DMS114 treated with DMSO at 0.1 percent for 48 hours (cell line): ENCODE data around the gene NABP2.
"Not testable (repeated sequence)": the region's sequence is repeated elsewhere in the genome, so short reads cannot be mapped to it uniquely, and the experiment has no call there.

Experiments
- DNase-seq: peaks from one replicate; lab custom pipeline; 2025; ENCODE audit not compliant: unreplicated experiment; lab: John Stamatoyannopoulos, UW

NABP2 gene

DNA sequence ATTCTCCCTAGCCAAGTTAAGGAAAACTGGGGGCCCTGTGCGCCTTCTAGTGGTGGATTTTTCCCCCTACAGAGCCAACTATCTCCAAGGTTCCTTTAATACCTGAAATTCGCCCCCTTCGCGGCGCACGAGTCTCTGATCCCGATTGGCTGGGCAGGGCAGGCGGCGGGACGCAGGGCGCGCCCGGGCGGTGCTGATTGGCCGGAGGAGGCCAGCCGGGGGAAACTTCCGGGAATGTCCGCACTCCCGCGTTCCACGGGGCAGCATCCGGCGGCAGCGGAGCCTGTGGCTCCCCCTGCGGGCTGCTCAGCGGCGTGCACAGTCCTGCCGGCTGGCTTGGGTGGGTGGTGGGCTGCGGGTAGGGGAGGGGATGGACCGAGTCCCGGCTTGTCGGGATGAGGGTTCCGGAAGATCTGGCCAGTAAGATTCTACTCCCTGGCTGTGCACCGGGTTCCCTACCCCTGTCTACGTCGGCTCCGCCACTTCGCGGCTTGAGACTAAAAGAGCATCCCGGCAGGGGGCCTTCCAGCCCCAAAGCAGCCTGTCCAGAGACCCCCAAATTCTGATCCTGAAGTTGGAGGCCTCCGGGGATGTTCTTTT, at the start of gene NABP2:
NABP2 (plus strand) TSS at position 241 of the 600 bp plus-strand sequence. CDS start 515 bp downstream, outside the sequence.
- DNase-seq = peak; percentile 97

GRCh38 chr12:56178347-56178746, 45.8 kb upstream of the NABP2 start:
- no peak for DNase-seq

DNA sequence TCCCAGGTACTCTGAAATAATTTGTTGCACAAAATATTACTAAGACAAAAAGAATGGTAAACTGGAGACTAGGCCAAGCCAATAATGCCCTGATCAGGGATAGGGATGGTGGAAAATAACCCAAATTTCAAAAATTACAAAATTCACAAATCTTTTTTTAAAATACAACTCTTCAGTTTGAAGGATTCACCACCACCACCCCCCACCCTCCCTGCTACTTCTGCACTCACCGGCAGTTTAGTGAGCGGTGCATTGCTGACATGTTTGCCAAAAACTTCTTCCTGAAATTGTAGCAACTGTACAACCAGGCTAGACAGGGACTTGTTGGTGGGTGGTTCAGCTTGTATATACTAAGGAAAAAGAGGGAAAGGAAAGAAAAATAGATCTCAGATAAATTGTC, 37.2 kb upstream of the NABP2 start:
- no peak for DNase-seq

GRCh38 chr12:56188131-56188777, 35.9 kb upstream of the NABP2 start:
- DNase-seq = no peak

DNA sequence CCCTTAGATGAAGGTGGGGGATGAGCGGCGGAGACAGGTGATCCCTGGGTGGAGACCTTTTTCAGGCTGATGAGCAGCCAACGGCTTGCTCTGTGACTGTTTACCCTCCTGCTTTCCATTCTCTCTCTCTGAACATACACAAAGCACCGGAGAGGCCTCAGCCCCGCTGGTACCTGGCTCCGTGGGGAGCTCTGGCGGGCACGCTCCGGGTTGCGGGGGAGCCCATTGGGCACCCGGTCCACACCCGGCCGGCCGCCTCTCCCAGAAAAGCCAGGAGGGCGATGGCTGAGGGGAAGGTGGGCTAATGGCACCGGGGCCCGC, 35.4 kb upstream of the NABP2 start:
- no peak for DNase-seq

DNA sequence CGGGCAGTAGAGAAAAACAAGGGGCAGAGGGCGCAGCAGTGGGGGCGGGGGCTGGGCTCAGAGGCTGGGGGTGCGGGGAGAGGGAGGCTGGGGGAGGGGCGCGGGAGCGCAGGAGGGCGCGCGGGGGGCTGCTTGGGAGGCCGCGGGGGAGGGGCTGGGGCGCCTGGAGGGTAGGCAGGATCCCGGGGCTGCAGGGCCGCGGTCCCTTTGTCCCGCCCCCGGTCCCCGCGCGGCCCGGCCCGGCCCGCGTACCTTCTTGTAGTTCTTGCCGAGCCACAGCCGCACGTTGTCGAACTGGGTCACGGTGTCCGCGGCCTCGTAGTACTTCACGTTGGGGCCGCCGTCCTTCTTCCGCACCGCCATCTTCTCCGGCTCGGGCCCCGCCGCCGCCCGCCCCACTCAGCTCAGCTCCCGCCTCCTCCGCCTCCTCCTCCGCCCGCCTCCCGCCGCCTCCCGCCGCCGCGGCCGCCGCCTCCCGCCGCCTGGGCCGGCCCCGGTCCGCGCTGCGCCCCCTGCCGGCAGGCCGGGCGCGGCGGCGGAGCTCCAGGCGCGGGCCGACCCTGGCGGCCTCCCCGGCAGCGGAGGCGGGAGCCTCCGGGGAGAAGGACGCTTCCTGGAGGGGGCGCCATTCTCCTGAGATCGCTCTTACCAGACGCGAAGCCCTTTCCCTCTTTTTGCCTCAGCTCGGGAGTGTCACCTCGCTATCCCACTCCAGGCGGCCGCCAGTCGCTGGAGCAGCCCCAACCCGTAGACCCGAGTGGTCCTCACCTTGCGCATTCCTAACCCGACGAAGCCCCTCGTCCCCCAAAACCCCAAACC, 34.8 kb upstream of the NABP2 start, which contains the start of gene SMARCC2:
SMARCC2 (minus strand) TSS at position 385 of the 819 bp plus-strand sequence; CDS start at position 363, 22 bp downstream.
- peak; percentile 66 for DNase-seq

DNA sequence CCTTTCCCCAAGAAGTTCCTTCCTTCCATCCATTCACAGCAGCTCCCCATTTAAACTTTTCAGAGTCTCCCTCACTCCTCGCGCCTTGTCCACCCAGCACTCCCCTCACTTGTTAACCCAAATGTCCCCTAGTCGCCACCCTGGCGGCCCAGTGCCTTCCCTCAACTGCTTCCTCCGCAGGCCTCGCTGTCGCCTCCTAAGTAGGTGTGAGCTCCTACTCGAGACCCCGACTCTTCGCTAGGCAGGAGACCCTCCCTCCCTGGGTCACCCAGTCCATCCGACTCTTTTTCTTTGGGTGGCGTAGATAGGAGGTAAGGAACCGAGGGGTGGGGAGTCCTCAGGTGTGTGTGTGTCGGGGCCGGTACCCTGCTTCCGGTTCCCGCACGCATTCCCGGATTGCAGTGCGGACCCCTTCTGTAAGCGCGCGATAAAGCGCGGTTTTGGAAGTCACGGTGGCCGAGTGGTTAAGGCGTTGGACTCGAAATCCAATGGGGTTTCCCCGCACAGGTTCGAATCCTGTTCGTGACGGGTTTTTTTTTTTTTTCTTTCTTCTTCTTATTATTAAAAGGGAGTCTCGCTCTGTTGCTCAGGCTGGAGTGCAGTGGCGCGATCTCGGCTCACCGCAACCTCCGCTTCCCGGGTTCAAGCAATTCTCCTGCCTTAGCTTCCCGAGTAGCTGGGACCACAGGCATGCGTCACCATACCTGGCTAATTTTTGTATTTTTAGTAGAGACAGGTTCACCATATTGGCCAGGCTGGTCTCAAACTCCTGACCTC, 34.0 kb upstream of the NABP2 start:
- peak; percentile 83 for DNase-seq

- DNase-seq = no peak
Observed at GRCh38 chr12:56190695-56191155, 33.4 kb upstream of the NABP2 start.

DNA sequence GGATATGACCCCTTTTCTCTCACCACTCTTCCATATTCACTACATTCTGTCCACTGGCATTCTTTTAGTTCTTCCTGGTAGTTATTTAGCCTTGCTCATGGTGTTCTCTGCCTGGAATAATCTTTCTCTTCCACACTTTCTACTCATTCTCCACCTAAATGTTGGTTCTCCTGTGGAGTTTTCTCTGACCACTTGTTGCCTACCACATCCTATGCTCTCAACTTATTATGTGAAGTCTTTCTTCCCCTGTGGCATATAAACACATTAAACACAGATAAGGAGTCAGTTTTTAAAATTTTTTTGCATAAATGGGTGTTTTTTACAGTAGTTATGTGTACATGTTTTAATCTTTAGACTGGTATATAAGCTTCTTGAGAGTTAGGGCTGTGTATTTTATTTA, 31.6 kb upstream of the NABP2 start:
- DNase-seq = no peak

DNA sequence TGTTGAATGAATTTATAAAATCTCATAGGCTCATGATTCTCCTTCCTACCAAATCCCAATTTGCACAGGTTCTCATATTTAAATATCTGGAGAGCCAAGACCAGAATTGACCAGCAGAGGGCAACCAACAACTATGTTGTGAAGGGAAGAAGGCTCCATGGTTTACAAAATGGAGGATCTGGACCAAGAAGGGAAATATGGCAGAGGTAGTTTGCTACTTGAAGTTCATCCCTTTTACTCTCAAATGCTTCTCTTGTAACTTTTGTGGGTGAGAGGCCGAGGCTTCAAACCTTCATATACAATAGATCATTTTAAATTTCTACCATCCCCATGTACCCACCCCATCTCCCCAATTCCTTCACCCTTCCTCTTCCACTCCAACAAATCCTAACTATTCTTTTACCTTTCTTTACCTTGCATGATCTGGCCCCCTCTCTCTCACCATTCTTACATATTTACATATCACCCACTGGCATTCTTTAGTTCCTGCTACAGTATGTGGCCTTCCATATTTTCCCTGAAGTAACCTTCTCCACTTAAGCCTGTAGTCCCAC, 31.0 kb upstream of the NABP2 start:
- peak; percentile 86 for DNase-seq

GRCh38 chr12:56196818-56197550, 27.2 kb upstream of the NABP2 start:
- not testable (repeated sequence) for DNase-seq

DNA sequence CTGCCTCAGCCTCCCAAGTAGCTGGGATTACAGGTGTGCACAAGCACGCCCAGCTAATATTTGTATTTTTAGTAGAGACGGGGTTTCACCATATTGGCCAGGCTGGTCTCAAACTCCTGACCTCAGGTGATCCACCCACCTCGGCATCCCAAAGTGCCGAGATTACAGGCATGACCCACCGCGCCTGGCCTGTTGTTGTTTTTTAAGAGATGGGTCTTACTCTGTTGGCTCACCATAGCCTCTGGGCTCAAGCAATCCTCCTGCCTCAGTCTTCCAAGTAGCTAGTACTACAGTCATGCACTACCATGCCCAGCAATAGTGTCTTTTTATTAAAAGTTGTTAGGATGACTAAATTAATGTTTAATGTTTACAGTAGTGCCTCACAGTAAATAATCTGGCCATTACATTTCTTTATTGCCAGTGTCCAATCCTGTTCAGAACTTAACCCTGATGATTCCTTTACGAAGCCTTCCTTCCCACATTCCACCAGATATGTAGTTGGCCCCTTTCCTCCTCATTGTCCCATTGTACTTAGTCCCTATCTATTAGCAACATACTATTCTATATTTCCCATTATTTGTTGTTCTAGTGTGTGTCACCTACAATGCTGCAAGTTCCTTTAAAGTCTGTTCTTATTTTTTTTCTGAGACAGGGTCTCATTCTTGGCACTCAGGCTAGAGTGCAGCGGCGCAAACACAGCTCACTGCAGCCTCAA, 26.1 kb upstream of the NABP2 start:
- DNase-seq = no peak

DNA sequence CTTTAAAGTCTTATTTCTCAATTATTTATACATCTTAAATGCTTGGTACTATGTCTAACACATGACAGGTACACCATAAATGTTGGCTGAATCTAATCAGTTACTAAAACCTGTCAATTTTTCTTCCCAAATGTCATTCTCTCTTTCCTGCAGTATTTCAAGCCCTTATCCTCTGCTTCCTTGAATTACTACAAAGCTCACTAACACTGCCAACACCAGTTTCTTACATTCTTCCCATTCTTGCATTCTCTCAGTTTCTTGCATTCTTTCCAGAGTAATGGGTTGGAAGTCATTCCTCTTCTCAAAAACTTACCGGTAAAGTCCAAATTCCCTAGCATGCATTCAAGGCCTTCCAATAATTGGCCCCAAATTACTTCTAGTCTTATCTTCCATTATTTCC, 25.3 kb upstream of the NABP2 start:
- no peak for DNase-seq

GRCh38 chr12:56202366-56202765, 21.8 kb upstream of the NABP2 start:
- DNase-seq = no peak

DNA sequence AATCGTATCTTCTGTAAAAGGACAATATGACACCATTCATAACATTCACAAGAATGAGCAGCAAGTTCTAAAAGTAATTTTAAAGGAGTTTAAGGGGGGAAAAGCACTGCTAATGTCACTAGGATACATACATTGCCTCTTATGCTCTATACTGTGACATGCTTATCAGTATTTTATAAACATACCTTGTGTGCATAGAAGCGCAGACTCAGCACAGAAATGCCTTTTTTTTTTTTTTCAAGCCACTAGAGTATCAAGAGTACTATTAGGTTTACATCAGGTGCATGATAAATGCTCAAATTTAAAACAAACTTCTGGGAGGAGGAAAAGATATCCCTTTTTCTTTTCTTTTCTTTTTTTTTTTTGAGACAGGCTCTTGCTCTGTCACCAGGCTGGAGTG, 21.3 kb upstream of the NABP2 start:
- no peak for DNase-seq

DNA sequence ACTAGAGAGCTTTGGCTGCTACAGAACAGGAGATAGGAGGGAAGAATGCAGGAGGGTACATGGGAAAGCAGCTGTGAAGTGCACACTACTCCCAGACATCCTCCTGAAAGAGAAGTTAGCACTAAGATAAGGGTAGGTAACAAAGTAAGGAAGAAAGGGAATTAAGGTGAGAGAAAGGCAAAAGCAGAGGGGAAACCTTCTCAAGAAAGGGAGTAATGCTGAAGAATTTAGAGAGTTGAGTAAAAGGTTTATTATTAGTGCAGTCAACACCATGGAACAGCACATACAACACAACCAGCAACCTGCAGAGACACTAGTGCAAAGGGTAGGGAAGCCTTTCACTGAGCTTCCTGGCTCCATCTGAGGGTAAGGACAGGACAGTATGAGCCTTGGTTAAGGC, 19.9 kb upstream of the NABP2 start:
- no peak for DNase-seq

DNA sequence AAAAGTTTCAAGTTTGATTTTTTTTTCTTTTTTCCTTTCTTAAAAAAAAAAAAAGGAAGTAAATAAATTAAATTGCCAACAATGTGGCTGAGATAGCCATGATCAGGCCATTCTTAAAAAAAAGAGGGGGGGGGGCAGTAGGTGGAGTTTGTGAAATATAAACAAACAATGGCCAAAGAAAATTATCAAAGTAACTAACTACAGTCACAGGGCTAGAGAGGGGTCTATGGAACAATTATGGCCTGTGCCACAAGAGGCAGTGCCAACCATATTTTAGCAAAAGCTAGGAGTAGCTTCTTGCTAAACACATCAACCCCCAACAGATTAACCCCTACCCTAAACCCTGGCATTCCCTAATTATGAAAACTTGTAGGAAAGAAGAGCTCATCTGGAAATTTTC, 18.7 kb upstream of the NABP2 start:
- peak; percentile 21 for DNase-seq

- peak; percentile 31 for DNase-seq
Observed at GRCh38 chr12:56206452-56207166, 17.5 kb upstream of the NABP2 start.

DNA sequence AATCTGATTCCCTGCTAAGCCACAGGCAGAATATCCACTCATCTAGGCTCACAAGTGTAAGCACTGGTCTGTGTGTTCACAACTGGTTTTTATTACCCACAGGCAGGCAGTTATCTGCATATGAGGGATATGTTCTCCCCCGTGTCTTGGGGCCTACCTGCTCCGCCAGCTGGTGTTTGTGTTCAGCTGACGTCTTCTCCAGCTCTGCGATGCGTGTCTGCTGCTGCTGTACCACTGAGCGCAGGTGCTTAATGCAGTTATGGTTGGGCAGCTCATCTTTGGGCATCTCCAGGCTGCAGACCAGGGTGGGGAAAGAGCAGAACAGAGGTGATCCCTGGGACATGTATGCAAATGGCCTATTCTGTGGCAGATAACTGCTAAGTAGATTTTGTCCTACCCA, 16.1 kb upstream of the NABP2 start:
- DNase-seq = no peak
